GM18499 (cell line): ENCODE results near the gene PLXDC2.
"Not testable (repeated sequence)": the region's sequence is repeated elsewhere in the genome, so short reads cannot be mapped to it uniquely, and the experiment has no call there.

Experiments used
- ATAC-seq: cut with Tn5 transposase; IDR thresholded peaks from one replicate; pipeline ENCODE4 v1.9.1; 2021; ENCODE audit warnings: moderate number of reproducible peaks; ENCODE audit not compliant: insufficient read depth, unreplicated experiment

Gene PLXDC2

GRCh38 chr10:19967981-19968380 is 151.7 kb downstream of the PLXDC2 start:
- no peak for ATAC-seq

- ATAC-seq = no peak
Measured at GRCh38 chr10:19968745-19969144, 152.5 kb downstream of the PLXDC2 start.

GRCh38 chr10:19970256-19970655 is 154.0 kb downstream of the PLXDC2 start:
- no peak for ATAC-seq

- ATAC-seq = no peak
Measured at GRCh38 chr10:19970717-19971116, 154.5 kb downstream of the PLXDC2 start.

- no peak for ATAC-seq
Measured at GRCh38 chr10:19971343-19972052, 155.3 kb downstream of the PLXDC2 start.

GRCh38 chr10:19974138-19974537 is 157.9 kb downstream of the PLXDC2 start:
- peak; percentile 51 for ATAC-seq

- no peak for ATAC-seq
Measured at GRCh38 chr10:19974554-19974953, 158.3 kb downstream of the PLXDC2 start.

GRCh38 chr10:19977097-19977521 is 160.9 kb downstream of the PLXDC2 start:
- no peak for ATAC-seq

GRCh38 chr10:19979628-19980027 is 163.4 kb downstream of the PLXDC2 start:
- no peak for ATAC-seq

GRCh38 chr10:19983880-19984565 is 167.8 kb downstream of the PLXDC2 start:
- no peak for ATAC-seq

- no peak for ATAC-seq
Measured at GRCh38 chr10:19985745-19986144, 169.5 kb downstream of the PLXDC2 start.

GRCh38 chr10:19986591-19986990 is 170.4 kb downstream of the PLXDC2 start:
- no peak for ATAC-seq

GRCh38 chr10:19987931-19988330 is 171.7 kb downstream of the PLXDC2 start:
- no peak for ATAC-seq

GRCh38 chr10:19993714-19994315 is 177.6 kb downstream of the PLXDC2 start:
- ATAC-seq = no peak

- ATAC-seq = no peak
Measured at GRCh38 chr10:19998482-19998881, 182.2 kb downstream of the PLXDC2 start.

- ATAC-seq = no peak
Measured at GRCh38 chr10:19999431-19999830, 183.2 kb downstream of the PLXDC2 start.

- ATAC-seq = not testable (repeated sequence)
Measured at GRCh38 chr10:20002026-20002425, 185.8 kb downstream of the PLXDC2 start.

- ATAC-seq = no peak
Measured at GRCh38 chr10:20002657-20003056, 186.4 kb downstream of the PLXDC2 start.

- ATAC-seq = peak; percentile 33
Measured at GRCh38 chr10:20004087-20004523, 187.9 kb downstream of the PLXDC2 start.

GRCh38 chr10:20005638-20006037 is 189.4 kb downstream of the PLXDC2 start:
- ATAC-seq = no peak

- no peak for ATAC-seq
Measured at GRCh38 chr10:20006169-20006870, 190.1 kb downstream of the PLXDC2 start.
